K562 (cell line): Measurements from ENCODE around the gene TP53RK. TPM values are rescaled to one million over a fixed set of nuclear protein-coding genes. Genes with fewer than 3 reads are reported as not detected.

Experiments used
- ATAC-seq: fragments of 200-7000 bp; cut with Tn5 transposase; 3 replicates; pipeline ENCODE4 v1.9.1; 2020; ENCODE audit warnings: moderate library complexity
- BruUV-seq: library from RNA; stranded (reverse); fragments of 400-500 nt; replicated peaks from 2 replicates; lab custom pipeline; 2021; lab: Mats Ljungman, UMichigan
- CTCF ChIA-PET: fragments of 300-600 bp; formaldehyde crosslinking; extraction: SDS; loops from one replicate; lab custom pipeline; 2021; ENCODE audit warnings: low intra/inter-chr PET ratio; lab: Yijun Ruan, JAX
- POLR2A ChIA-PET: fragments of 300-600, 350-650 bp; sonication (Branson Sonifier 250); formaldehyde crosslinking; extraction: SDS; loops from one replicate; lab custom pipeline; 2021; ENCODE audit warnings: antibody characterized with exemption, inconsistent platforms; lab: Yijun Ruan, JAX
- DNase-seq, 4 experiments: peaks; one replicate each; pipeline versions ENCODE4 v3.0.0 to v3.0.0-alpha.2; 2011 to 2018; ENCODE audit warnings: low spot score in 3 of 4, mixed read lengths in 3 of 4; ENCODE audit errors: extremely low read depth in 1 of 4
- FAIRE-seq: peaks from 2 replicates; lab custom pipeline; 2011; peaks lifted over from hg19 to GRCh38; lab: Jason Lieb, UNC
- H2AFZ ChIP-seq: 2 replicates; pipeline ENCODE4 v1.6.0; 2011; ENCODE audit warnings: low read depth, low read length, control low read depth, inconsistent platforms
- H3K27ac ChIP-seq: fragments of 200-600 bp; 3 replicates; pipeline ENCODE4 v1.8.0; 2011; ENCODE audit warnings: low read depth, mild to moderate bottlenecking, control low read depth, inconsistent platforms, low read length, moderate library complexity, mixed read lengths; ENCODE audit errors: extremely low read depth
- H3K27me3 ChIP-seq, 2 experiments: fragments of 300-600 bp in 1 of 2; 2 replicates in 1 of 2; 3 replicates in 1 of 2; pipeline versions ENCODE4 v1.6.0 to v1.8.0; 2011; ENCODE audit warnings: inconsistent platforms in 2 of 2, low read length in 2 of 2, mild to moderate bottlenecking in 1 of 2, mixed read lengths in 1 of 2, moderate library complexity in 1 of 2; ENCODE audit not compliant: control insufficient read depth in 2 of 2, insufficient read depth in 2 of 2
- H3K36me3 ChIP-seq: fragments of 300-600 bp; 3 replicates; pipeline ENCODE4 v1.8.0; 2011; ENCODE audit warnings: mild to moderate bottlenecking, low read length, inconsistent platforms; ENCODE audit not compliant: control insufficient read depth, insufficient read depth
- H3K4me1 ChIP-seq, 2 experiments: fragments of 200-600 bp in 1 of 2; replicated peaks in 1 of 2; 2 replicates in 1 of 2; 3 replicates in 1 of 2; pipeline versions ENCODE4 v1.5.1 to v1.8.0; 2011; ENCODE audit warnings: inconsistent platforms in 2 of 2, low read length in 2 of 2, mild to moderate bottlenecking in 1 of 2, mixed read lengths in 1 of 2, moderate library complexity in 1 of 2; ENCODE audit not compliant: control insufficient read depth in 2 of 2, insufficient read depth in 2 of 2
- H3K4me2 ChIP-seq: 2 replicates; pipeline ENCODE4 v1.6.1; 2011; ENCODE audit warnings: low read length, control low read depth, inconsistent platforms, mixed read lengths; ENCODE audit not compliant: insufficient read depth
- H3K4me3 ChIP-seq: fragments of 200-600 bp; sonication (generic), shearing (Covaris generic); 2 replicates; pipeline ENCODE4 v1.5.1; 2016; ENCODE audit warnings: control low read depth, inconsistent platforms
- H3K79me2 ChIP-seq: fragments of 200-600 bp; 3 replicates; pipeline ENCODE4 v1.8.0; 2011; ENCODE audit warnings: low read length, inconsistent platforms; ENCODE audit not compliant: control insufficient read depth, insufficient read depth
- H3K9ac ChIP-seq, 2 experiments: 2 replicates each; pipeline versions ENCODE4 v1.6.0 to v1.6.1; 2011; ENCODE audit warnings: low read depth in 2 of 2, low read length in 2 of 2, control low read depth in 1 of 2, inconsistent platforms in 1 of 2, mild to moderate bottlenecking in 1 of 2, mixed read lengths in 1 of 2; ENCODE audit not compliant: insufficient read depth in 1 of 2
- H3K9me1 ChIP-seq: one replicate; pipeline ENCODE4 v1.6.0; 2011; ENCODE audit warnings: inconsistent platforms, mild to moderate bottlenecking, low read length, moderate library complexity; ENCODE audit not compliant: control insufficient read depth, insufficient read depth
- H3K9me3 ChIP-seq: replicated peaks from 2 replicates; pipeline ENCODE4 v1.5.1; 2011; ENCODE audit warnings: low read depth, low read length, inconsistent platforms; ENCODE audit not compliant: control insufficient read depth, insufficient read depth
- H4K20me1 ChIP-seq: replicated peaks from 2 replicates; pipeline ENCODE4 v1.6.1; 2011; ENCODE audit warnings: low read length, inconsistent platforms, mixed read lengths; ENCODE audit not compliant: control insufficient read depth, insufficient read depth
- BCL6 ChIP-seq: fragments of 250-450 bp; sonication (Bioruptor Pico); IDR thresholded peaks from 2 replicates; pipeline ENCODE4 v1.4.0; 2020
- DNMT1 ChIP-seq: fragments of 450-650 bp; IDR thresholded peaks from 2 replicates; pipeline ENCODE4 v1.6.1; 2016; ENCODE audit warnings: antibody characterized with exemption, mild to moderate bottlenecking
- KLF6 ChIP-seq: fragments of 250-450 bp; sonication (Bioruptor Pico); IDR thresholded peaks from 2 replicates; pipeline ENCODE4 v1.4.0; 2020; ENCODE audit warnings: mild to moderate bottlenecking, moderate library complexity, borderline replicate concordance
- MIER1 ChIP-seq: fragments of 450-650 bp; IDR thresholded peaks from 2 replicates; pipeline ENCODE4 v1.6.1; 2016; ENCODE audit warnings: antibody characterized with exemption, mild to moderate bottlenecking, low read depth
- PRPF4 ChIP-seq: fragments of 200-400 bp; formaldehyde crosslinking; IDR thresholded peaks from one replicate; pipeline ENCODE4 v1.6.1; 2017; ENCODE audit warnings: low read length, low read depth, mild to moderate bottlenecking; ENCODE audit not compliant: insufficient read depth, poor library complexity, severe bottlenecking
- SRSF3 ChIP-seq: fragments of 200-400 bp; formaldehyde crosslinking; IDR thresholded peaks from 2 replicates; pipeline ENCODE4 v1.6.1; 2016; ENCODE audit warnings: mild to moderate bottlenecking, low read length, moderate library complexity; ENCODE audit not compliant: insufficient read depth
- TGIF2 ChIP-seq: sonication (generic); formaldehyde crosslinking; IDR thresholded peaks from 2 replicates; pipeline ENCODE4 v1.8.1; 2022; ENCODE audit warnings: mild to moderate bottlenecking, missing genetic modification reagents, moderate library complexity
- ZNF140 ChIP-seq: fragments of 250-450 bp; sonication (Bioruptor Pico); IDR thresholded peaks from 2 replicates; pipeline ENCODE4 v1.8.0; 2021; ENCODE audit warnings: moderate library complexity, mild to moderate bottlenecking, inconsistent platforms
- WGBS: fragments of 100-300 bp; shearing (Covaris generic); methylation state at CpG from one replicate; pipeline ENCODE4 v1.1.6; 2016; ENCODE audit warnings: low coverage, mixed read lengths; ENCODE audit not compliant: insufficient coverage; ENCODE audit errors: missing lambda C conversion rate; 5-methylcytosine and 5-hydroxymethylcytosine counted together
- in situ Hi-C: fragments of 300-500 bp; cut with MboI; formaldehyde crosslinking; loops from 4 replicates; pipeline ENCODE4 v1.15.0; 2018; ENCODE audit warnings: inconsistent platforms, mixed read lengths
- intact Hi-C: fragments of 100-400 bp; cut with micrococcal nuclease; formaldehyde crosslinking; loops from 2 replicates; pipeline ENCODE4 v1.14.2; 2022
- polyA plus RNA-seq, 8 experiments: library from polyadenylated mRNA; depleted of rRNA in 4 of 8; stranded (reverse) in 5 of 8; unstranded in 3 of 8; fragments of >200 nt; fragmentation: Nextera tagmentation in 2 of 8; fragmentation: Illumina TruSeq in 1 of 8; extraction: Ambion mirVana in 2 of 8; extraction: Trizol in 1 of 8; gene quantifications; 2 replicates each; pipeline versions ENCODE4 v1.2.1 to v1.2.3, GENCODE V29; 2011 to 2014; ENCODE audit warnings: inconsistent platforms in 1 of 8, missing spikeins in 1 of 8
- total RNA-seq, 7 experiments: library from RNA; depleted of rRNA in 6 of 7; stranded (reverse); fragments of >200 nt in 6 of 7; fragmentation: Illumina TruSeq in 2 of 7; extraction: Trizol in 2 of 7; gene quantifications; 2 replicates each; pipeline versions ENCODE4 v1.2.1 to v1.2.3, GENCODE V29; 2011 to 2021; ENCODE audit warnings: low replicate concordance in 1 of 7

Gene TP53RK
- total and polyA plus RNA-seq, 9 of the 15 experiments (the other 6 are each of a cell fraction or from before 2014, with no cell fraction given) = 2.9 to 43.5 (median 17.2) TPM

GRCh38 chr20:46649965-46650542 is 39.2 kb downstream of the TP53RK start:
- Histone ChIP-seq H3K27me3 (no peaks in the 10 kb centered on the region), H3K9me1 (no peaks in the 10 kb centered on the region), H3K4me1 (peaks cover 20 to 22% of the 10 kb centered on the region in 2 experiments; a peak in 4 of 5 replicates), H3K9me3 (no peaks in the 10 kb centered on the region), H3K27ac (peak overlapping the region; percentile 63), H3K4me3 (no peak overlapping the region), H3K36me3 (no peaks in the 10 kb centered on the region), H2AFZ (peak overlapping the region; percentile 42; the same call in 1 of the 2 replicates), H4K20me1 (no peaks in the 10 kb centered on the region; the same call in 1 of the 2 replicates), H3K4me2 (peak overlapping the region; percentile 77), H3K9ac (peak overlapping the region in 1 of 2 experiments; percentile 39; a peak in 2 of 4 replicates), H3K79me2 (no peaks in the 10 kb centered on the region)
- WGBS = 49% methylated on average over 9 of the region's 9 CpGs
- intact Hi-C loops (loop anchor here (2.0 to 10.0 kb wide), 3 partner anchors 21 to 85 kb away; no protein-coding TSS in a partner anchor), in situ Hi-C loops (no loop called here)
- FAIRE-seq = peak; percentile 71
- ChIA-PET POLR2A (interaction anchor here (1.0 to 1.3 kb wide), 4 partner anchors 14 to 33 kb away, joined by 3 to 10 read pairs (median 4); no protein-coding TSS in a partner anchor), CTCF (no interaction called here)
- no TSS peak for BruUV-seq
- DNase-seq = peak in 2 of 4 experiments; percentile 11 to 25
- TF ChIP-seq DNMT1 (no peak), MIER1 (peak; percentile 67), TGIF2 (CRISPR knock-in tag) (no peak), SRSF3 (no peak), BCL6 (CRISPR knock-in tag) (no peak), KLF6 (no peak), PRPF4 (no peak), ZNF140 (CRISPR knock-in tag) (no peak)
- ATAC-seq = no peak; the same call in 2 of the 3 replicates
